ENCODE measurements around the gene ELL2.

ELL2 gene

DNA sequence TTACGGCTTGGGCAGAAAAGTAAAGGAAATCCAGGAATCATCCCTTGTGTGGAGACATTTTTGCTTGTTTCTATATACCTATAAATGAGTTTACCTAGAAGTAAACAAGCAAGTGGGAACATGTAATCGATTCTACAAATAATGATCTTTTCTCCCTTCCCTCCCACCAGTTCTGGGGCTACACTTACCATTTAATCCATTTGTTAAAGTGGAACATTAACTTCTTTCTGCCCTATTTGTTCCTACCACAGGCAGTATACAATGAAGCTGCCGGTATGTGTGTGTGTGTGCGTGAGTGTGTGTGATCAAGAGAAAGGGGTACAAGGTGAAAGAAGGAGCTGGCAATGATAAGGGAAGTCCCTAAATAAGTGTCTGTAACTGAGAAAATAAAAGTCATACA lies 26.4 kb upstream of the ELL2 start:
- TF ChIP-seq, protein P1, sequence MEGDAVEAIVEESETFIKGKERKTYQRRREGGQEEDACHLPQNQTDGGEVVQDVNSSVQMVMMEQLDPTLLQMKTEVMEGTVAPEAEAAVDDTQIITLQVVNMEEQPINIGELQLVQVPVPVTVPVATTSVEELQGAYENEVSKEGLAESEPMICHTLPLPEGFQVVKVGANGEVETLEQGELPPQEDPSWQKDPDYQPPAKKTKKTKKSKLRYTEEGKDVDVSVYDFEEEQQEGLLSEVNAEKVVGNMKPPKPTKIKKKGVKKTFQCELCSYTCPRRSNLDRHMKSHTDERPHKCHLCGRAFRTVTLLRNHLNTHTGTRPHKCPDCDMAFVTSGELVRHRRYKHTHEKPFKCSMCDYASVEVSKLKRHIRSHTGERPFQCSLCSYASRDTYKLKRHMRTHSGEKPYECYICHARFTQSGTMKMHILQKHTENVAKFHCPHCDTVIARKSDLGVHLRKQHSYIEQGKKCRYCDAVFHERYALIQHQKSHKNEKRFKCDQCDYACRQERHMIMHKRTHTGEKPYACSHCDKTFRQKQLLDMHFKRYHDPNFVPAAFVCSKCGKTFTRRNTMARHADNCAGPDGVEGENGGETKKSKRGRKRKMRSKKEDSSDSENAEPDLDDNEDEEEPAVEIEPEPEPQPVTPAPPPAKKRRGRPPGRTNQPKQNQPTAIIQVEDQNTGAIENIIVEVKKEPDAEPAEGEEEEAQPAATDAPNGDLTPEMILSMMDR (IDR thresholded peaks at IDR 0.05; ENCODE audit: insufficient read depth, low read length, poor library complexity, severe bottlenecking): no peak
- Histone ChIP-seq H3K4me3 (replicated peaks; ENCODE audit: low read depth, low read length) (no peak overlapping the region), H3K36me3 (ENCODE audit: control insufficient read depth, insufficient read depth, low read length) (no peaks in the 10 kb centered on the region), H3K27me3 (replicated peaks; ENCODE audit: control insufficient read depth, insufficient read depth, low read length) (no peaks in the 10 kb centered on the region)
- no peak for DNase-seq (ENCODE audit: extremely low read depth, insufficient read length)

DNA sequence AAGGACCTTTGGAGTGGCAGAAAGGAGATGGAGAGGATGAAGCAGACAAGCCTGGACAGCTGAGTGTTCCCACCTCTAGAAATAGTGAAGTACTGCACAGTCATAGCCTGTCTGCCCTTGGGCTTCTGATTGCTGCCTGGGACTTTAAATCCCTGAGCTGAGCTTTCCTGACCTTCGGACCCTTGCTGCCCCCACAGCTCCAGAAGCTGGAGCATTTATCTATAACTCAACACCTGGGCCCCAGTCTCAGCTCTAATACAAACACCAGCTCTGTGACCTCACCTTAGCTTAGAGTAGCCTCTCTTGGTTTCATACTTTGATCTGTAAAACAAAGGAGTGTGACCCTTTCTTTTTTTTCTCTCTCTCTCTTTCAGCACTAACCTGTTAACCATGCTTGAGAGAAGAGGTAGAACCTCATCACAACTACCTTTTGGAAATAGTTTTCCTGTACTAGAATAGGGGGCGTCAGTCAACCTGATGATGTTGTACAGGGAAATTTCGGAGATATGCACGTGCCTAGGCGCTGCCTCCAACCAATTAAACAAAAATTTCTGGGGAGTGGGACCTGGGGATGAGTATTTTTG lies 25.4 kb upstream of the ELL2 start:
- H3K36me3 ChIP-seq (ENCODE audit: control insufficient read depth, insufficient read depth, low read length): no peaks in the 10 kb centered on the region
- no peak for DNase-seq (ENCODE audit: extremely low read depth, insufficient read length)

DNA sequence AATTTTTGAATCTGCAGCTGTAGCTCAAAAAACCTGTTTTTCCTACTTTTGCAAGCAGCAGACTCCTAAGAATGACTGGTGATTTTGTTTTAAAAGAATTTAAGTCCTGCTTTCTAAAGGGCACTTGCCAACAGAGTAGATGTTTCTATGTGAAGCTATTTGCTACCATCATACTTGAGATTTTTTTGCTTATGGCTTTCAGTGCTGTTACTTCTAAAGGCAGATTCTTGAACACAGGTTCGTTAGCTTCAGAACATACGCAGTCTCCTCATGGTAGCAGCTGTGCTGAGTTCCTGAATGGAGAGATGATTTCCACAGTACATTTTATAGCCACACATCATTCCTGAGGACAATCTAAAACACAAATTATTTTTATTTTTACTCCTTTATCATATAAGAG lies 24.4 kb upstream of the ELL2 start:
- DNase-seq (ENCODE audit: extremely low read depth, insufficient read length): no peak
- TF ChIP-seq, protein P1 (IDR thresholded peaks at IDR 0.05; ENCODE audit: insufficient read depth, low read length, poor library complexity, severe bottlenecking): no peak
- Histone ChIP-seq H3K27me3 (replicated peaks; ENCODE audit: control insufficient read depth, insufficient read depth, low read length) (no peaks in the 10 kb centered on the region), H3K36me3 (ENCODE audit: control insufficient read depth, insufficient read depth, low read length) (no peaks in the 10 kb centered on the region), H3K4me3 (replicated peaks; ENCODE audit: low read depth, low read length) (no peak overlapping the region)

More for the DNA sequence above, 25.4 kb upstream of the ELL2 start:
- H3K4me3 ChIP-seq (replicated peaks; ENCODE audit: low read depth, low read length): no peak overlapping the region
- H3K27me3 ChIP-seq (replicated peaks; ENCODE audit: control insufficient read depth, insufficient read depth, low read length): no peaks in the 10 kb centered on the region
- TF ChIP-seq, protein P1 (IDR thresholded peaks at IDR 0.05; ENCODE audit: insufficient read depth, low read length, poor library complexity, severe bottlenecking): no peak

DNA sequence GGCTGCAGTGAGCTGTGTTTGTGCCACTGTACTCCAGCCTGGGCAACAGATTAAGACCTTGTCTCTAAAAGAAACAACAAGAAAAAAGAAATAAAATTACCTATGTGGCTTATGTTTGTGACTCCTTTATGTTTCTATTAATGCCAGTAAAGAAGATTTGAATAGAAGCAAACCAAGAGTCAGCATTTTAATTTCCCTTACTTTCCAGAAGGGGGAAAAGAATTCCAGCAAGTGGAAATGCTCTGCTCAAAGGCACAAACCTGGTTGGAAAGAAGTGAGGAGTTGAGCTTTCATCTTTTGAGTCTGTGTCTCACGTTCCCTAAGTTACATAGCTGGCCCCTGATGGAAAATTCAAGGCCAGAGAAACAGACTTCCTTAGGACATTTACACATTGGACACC lies 23.6 kb upstream of the ELL2 start:
- Histone ChIP-seq H3K27me3 (replicated peaks; ENCODE audit: control insufficient read depth, insufficient read depth, low read length) (no peaks in the 10 kb centered on the region), H3K36me3 (ENCODE audit: control insufficient read depth, insufficient read depth, low read length) (no peaks in the 10 kb centered on the region), H3K4me3 (replicated peaks; ENCODE audit: low read depth, low read length) (no peak overlapping the region)
- TF ChIP-seq, protein P1 (IDR thresholded peaks at IDR 0.05; ENCODE audit: insufficient read depth, low read length, poor library complexity, severe bottlenecking): no peak
- no peak for DNase-seq (ENCODE audit: extremely low read depth, insufficient read length)

DNA sequence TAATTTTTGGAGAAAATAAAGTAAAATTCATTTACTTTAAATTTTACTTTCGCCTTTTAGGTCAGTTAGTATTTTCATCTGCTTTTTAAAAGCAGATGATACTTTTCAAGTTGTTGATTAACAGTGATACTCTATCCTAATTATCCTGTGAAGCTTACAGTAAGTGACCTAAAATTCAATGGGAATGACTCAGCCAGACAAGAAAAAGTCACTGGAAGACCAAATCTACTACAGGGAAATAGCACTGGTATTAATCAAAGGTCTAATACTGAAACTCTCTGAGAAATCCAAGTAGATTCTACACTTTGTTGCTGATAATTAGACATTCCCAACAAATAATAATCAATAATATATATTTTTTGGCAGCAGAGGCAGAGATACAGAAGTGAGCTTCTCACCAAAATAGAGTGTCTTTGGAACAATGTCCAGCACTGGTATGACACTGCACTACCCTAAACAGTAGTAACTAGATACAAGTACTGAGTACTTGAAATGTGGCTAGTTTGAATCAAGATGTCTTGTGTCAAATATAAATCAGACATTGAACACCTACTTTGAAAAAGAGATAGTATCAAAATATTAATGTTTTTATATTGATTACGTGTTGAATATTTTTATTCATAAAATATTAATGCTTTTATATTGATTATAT lies 22.8 kb upstream of the ELL2 start:
- no peaks in the 10 kb centered on the region for H3K36me3 ChIP-seq (ENCODE audit: control insufficient read depth, insufficient read depth, low read length)
- no peak for DNase-seq (ENCODE audit: extremely low read depth, insufficient read length)
- no peak overlapping the region for H3K4me3 ChIP-seq (replicated peaks; ENCODE audit: low read depth, low read length)
- no peaks in the 10 kb centered on the region for H3K27me3 ChIP-seq (replicated peaks; ENCODE audit: control insufficient read depth, insufficient read depth, low read length)
- TF ChIP-seq, protein P1 (IDR thresholded peaks at IDR 0.05; ENCODE audit: insufficient read depth, low read length, poor library complexity, severe bottlenecking): no peak

All from GM06990 (cell line).